Measurements from ENCODE around the gene CABCOCO1.

DNA sequence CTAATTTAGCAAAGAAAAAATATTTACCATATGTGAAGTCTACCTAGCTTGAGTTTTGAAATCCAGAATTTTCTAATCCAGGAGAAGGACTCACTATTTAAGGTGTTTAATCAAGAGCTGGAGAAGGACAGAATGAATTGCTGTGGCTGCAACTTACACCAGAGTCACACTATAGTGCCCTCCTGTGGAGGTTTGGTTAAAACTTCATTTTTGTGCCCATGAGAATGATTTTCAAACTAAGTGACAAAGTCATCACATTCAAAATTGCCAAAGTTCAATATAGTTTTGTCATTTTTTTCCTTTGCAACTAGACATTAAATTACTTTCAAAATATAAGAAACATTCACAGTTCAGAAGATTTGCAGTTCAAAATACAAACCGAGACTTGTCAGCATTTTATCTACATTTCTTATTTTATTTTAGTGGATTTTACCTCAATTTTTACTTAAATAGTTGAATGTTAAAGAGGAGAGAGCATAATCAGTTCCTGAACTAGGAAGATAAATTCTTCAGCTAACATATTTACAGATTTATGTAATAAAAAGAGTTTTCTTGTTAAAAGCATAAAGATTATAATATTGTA lies 70.7 kb downstream of the CABCOCO1 start:
- TF ChIP-seq POLR2AphosphoS5 (IDR thresholded peaks at IDR 0.05), result no peak
- TF ChIP-seq, protein P1, sequence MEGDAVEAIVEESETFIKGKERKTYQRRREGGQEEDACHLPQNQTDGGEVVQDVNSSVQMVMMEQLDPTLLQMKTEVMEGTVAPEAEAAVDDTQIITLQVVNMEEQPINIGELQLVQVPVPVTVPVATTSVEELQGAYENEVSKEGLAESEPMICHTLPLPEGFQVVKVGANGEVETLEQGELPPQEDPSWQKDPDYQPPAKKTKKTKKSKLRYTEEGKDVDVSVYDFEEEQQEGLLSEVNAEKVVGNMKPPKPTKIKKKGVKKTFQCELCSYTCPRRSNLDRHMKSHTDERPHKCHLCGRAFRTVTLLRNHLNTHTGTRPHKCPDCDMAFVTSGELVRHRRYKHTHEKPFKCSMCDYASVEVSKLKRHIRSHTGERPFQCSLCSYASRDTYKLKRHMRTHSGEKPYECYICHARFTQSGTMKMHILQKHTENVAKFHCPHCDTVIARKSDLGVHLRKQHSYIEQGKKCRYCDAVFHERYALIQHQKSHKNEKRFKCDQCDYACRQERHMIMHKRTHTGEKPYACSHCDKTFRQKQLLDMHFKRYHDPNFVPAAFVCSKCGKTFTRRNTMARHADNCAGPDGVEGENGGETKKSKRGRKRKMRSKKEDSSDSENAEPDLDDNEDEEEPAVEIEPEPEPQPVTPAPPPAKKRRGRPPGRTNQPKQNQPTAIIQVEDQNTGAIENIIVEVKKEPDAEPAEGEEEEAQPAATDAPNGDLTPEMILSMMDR (IDR thresholded peaks at IDR 0.05), result peak; percentile 2 to 34
